GM21576 (cell line): Measurements from ENCODE around the gene ASCC2.

Experiments
- ATAC-seq: cut with Tn5 transposase; IDR thresholded peaks from one replicate; pipeline ENCODE4 v1.9.1; 2021; ENCODE audit warnings: mild to moderate bottlenecking, moderate library complexity; ENCODE audit not compliant: unreplicated experiment

Gene ASCC2

DNA sequence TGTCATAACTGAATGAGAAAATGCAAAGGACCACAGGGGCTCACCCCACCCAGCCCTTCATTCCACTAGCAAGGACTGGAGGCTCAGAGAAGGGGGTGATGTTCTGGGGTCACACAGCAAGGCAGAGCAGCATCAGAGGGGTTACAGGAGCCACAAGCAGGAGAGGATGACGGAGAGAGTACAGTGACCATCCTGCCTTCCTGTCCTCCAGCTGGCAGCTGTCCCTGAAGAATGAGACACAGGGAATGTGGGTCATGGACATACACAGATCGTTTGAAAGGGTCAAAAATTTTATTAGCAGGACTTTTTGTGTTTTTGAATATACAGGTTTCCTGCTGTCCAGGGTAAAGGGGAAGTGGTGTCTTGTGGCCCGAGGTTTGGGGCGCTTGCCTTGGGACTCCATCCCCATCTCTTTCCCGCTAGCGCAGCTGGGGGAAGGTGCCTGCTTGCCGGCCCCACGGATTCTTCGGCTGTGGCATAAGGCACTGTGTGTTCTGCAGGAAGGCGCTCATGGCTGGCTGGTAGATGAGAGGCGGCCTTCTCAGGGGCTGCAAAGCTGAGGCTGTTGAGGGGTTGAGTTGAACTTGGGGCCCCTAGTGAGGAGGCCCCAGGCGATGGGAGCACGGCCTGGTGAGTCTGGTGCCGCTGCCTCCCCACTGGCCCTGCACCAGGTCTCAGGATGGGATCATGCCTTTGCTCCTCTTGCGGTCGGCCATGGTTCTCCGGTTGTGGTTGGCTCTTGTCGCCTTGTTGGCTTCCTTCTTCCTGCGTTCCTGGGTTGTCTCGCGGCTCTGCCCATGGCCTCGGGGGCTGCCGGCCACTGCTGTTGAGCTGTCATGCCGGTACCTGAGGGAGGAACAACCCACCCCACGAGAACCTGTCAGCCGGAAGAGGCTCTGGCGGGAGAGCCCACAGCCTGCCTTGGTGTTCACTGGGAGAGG lies 49.5 kb downstream of the ASCC2 start:
- ATAC-seq: no peak

DNA sequence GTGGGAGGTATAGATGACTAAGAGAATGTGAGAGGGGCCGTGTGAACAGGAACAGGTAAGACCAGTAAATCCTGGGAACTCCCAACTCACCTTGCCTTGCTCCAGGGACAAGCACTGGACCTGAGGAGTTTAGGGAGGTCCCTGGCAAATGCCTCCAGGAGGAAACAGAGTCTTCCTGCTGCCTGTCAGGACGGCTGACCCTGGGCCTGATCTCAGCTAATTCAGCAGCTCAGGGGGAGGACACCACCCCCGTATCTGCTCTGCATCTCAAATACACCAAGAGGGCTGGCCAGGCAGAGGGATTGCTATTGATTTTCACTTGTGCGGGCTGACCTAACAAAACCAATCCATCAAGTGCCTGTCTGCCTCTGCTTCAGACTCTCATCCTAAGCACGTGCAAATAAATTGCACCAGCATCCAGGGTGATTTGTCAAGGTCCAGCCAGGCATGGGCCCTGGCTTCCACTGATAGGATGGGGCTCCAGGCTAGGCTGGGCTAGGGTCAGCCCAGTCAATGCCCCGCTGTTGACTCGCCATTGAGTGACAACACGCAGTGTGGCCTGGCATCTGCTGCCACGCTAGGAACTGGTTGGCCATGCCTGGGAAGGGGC lies 50.6 kb downstream of the ASCC2 start:
- no peak for ATAC-seq

DNA sequence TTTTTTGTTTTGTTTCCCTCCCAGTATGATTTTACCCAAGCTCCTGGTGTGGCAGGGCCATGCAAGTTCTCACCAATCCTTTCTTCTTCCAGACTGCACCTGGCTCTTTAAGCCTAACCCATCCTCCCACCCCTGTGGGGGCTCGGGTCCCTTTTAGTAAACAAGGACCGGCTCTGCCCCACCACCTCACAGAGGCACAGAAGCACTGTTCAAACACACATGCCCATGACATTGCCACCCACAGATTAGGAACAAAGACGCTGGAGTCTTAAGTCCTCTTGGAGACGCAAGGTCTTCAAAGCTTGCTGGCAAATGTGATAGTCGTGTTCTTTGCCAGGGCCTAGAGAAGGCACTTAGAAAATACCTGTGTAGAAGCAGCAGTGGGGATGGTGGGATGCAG lies 52.0 kb downstream of the ASCC2 start:
- no peak for ATAC-seq

DNA sequence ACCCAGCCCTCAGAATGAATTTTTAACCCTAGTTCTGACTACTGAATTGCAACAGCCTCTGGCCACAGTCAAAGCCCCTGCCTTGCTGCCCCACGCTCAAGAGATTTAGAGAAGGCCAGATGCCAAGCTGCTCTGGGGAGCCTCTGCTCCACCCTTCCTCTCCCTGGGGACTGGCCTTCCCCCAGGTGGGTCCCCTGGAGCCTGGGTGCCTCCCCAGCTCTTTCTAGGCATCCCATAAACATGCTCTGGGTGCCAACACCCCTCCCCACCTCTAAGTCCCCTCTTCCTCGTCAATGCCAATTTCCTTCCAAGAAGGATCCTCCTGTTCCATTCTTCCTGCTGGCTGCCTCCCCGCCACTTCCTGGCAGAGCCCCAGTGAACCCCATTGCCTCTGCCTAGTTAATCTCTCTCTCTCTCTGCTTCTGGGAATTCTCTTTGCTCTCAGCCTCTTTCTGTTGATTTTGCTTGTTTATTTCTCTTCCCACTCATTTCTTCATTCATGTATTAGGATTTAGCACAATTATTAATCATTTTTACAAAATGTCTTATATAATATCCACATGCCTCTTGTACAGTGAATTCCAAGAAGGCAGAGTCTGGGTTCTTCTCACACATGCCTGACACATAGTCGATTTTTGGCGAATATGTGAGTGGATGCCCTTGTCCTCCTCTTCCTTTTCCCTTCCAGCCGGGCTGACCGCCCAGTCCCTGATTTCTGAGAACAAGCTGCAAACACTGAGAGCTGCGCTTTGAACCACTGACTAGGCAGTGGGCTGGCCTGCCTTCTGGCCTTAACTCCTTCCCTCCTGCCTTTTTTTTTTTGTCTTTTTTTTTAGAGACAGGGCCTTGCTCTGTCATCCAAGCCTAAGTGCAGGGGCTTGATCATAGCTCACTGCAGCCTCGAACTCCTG lies 53.4 kb downstream of the ASCC2 start:
- ATAC-seq: no peak

DNA sequence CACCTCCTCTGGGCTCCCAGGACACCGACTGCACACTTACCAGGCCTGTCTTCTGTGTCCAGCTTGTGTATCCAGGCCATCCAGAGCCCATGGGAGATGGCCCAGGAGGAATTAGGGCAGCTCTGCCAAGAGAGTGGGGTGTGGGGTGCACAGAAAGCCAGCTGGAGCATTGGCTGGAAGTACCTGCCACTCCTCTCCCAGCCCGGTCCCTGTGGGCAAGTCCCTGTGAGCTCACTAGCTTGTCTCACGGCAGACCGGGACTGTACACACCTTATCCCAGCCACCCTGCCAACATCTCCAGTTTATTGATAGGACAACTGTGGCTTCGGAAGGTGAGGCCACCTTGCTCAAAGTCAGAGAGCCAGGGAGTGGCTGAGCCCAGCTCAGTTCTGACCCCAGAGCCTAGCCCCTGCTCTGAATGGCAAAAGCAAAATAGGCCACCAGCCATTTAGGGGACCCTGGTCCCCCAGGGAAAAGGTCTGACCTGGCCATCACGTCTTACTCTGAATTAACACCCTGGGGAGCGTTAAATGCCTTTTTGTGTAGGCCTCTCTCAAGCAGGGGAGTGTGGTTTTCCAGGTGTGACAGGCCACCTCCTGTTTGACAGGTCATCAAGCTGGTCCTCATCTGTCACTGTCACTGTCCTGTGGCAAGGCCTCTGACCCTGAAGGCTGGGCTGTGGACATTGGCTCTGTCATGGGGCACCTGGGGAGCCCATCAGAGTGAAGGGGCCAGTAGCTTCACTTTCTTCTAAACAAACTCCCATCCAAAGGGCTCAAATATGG lies 55.8 kb downstream of the ASCC2 start:
- ATAC-seq: no peak

DNA sequence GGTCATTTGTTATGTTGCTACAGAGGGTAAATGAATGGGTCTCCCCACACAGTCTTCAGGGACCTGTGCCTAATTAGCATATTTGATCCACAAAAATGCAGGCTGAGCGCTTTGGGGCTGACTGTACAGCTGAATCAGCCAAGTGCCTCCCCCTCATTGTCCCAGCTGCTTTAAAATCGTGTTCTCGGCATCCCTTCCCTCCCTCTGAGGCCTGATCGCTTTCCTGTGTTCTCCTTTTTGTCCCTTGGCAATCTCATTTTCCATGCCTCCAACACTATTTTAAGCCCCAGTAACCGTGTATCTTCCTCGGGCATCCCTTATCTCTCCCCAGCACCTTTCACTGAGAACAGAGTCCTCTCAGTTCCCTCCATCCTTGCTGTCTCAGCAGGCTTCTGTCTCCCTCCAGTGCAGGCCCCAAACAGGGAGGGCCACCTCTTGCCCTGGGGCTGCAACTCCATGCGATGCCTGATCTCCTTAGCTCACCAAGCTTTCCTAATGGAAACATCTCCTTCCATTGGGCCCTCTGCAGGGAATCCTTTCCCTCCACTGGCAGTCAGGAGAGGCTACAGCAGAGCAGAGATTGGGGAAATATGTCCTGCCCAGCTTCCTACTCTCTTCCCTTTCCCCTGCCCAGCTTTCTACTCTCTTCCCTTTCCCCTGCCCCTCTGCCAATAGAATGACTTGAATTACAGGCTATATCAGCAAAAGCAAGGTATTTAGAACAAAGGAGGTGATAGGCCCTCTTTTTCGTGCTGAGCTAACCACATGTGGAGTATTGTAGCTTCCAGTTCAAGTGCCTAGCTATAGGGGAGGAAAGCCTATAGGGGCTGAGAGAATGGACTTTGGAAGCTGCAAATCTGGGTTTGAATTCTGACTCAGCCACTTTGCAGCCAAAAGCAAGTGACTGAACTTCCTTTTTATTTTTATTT lies 57.1 kb downstream of the ASCC2 start:
- ATAC-seq: no peak

DNA sequence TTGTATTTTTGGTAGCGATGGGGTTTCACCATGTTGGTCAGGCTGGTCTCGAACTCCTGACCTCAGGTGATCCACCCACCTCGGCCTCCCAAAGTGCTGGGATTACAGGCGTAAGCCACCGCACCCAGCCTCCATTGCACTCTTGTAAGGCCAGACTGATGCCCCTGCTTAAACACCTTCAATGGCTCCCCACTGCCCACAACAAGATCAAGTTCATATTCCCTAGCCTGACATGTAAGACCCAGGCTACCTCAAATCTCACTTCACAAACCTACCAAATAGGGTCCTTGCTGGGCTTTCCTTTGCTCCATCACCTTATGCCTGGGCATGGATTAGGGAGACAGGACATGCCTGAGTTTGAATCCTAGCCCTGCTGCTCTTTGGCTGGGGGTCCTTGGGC lies 57.9 kb downstream of the ASCC2 start:
- no peak for ATAC-seq

DNA sequence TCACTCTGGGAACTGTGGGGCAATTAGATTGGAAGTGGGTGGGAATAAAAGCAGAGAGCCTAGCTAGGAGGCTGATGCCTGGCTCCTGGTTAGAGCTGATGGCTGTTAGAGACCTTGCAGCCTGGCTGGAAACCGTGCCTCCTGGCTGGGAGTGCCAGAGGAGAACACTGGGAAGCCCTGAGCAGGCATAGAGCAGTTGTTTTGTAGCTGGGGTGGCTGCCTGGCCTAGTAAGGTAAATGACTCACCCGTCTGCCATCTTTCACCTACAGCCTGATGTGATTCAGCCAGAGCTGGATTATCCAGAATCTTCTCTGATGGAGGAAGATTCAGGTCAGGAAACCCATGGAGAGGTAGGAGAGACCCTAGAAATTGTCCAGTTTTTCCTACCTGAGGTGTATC lies 64.8 kb downstream of the ASCC2 start:
- ATAC-seq: no peak

DNA sequence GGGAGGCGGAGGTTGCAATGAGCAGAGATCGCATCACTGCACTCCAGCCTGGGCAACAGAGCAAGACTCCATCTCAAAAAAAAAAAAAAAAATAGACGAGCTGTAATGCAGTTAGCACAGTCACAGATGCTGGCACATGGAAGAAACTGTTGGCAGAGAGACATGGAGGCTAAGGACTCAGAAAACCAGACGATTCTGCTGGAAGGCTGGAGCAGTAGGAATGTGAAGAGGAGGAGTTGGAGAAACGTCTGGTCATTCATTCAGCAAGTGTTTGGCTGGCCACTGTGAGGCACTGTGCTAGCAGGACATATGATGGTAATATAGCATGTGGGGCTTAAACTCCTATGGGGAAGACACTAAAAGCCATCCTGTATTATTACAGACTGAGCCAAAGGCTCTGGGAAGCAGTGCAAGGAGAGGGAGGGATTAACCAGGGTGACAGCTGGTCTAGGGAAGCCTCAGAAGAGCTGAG lies 65.9 kb downstream of the ASCC2 start:
- ATAC-seq: no peak

DNA sequence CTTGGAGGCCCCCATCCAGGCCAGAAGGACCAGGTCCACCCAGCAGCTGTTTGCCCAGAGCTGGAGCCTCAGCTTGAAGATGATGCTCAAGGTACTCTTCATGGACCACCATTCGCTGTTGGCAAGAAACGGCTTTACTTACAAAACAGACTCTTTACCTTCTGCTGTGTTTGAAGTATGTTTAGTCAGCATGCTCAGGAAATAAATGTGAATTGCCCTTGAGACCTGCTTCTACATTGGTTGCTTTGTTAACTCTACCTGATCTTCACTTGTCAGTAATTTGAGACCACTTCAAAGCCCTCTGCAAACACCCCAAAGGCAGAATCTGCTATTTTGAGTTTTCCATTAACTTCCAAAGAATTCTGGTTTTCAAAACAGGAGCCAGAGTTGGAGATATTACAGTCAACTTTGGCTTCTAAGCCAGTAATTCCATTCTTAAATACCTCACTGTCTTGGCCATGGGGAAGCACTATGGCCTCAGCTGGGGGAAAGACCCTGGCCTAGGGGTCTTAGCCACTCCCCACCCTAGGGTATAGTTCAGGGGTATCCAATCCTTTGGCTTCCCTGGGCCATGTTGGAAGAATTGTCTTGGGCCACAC lies 68.3 kb downstream of the ASCC2 start:
- no peak for ATAC-seq

DNA sequence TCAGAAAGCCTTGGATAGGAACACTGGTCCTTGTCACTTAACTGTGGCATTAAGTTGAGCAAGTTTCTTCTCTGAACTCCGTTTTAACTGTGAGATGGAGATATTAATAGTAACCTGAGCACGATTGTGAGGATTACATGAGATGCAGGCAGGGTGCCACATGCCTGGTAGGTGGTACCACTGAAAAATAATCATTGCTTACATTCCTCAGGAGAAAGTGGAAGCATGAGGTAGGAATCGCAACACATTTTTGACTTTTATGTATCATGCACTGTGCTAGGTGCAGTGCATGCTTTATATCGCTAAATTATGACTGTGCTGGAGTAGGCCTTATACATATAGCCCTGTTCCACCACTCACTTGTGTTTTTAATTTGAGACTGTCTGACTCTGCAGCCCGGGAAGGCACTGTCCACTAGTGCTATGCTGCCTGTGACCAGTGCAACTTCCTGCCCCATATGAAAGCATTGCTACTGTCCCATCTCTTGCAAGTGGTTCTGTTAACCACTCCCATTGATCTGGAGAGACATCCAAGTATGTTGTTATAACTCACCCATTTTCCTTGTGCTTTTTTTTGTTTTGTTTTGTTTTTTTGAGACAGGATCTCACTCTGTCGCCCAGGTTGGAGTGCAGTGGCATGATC lies 69.9 kb downstream of the ASCC2 start:
- no peak for ATAC-seq

DNA sequence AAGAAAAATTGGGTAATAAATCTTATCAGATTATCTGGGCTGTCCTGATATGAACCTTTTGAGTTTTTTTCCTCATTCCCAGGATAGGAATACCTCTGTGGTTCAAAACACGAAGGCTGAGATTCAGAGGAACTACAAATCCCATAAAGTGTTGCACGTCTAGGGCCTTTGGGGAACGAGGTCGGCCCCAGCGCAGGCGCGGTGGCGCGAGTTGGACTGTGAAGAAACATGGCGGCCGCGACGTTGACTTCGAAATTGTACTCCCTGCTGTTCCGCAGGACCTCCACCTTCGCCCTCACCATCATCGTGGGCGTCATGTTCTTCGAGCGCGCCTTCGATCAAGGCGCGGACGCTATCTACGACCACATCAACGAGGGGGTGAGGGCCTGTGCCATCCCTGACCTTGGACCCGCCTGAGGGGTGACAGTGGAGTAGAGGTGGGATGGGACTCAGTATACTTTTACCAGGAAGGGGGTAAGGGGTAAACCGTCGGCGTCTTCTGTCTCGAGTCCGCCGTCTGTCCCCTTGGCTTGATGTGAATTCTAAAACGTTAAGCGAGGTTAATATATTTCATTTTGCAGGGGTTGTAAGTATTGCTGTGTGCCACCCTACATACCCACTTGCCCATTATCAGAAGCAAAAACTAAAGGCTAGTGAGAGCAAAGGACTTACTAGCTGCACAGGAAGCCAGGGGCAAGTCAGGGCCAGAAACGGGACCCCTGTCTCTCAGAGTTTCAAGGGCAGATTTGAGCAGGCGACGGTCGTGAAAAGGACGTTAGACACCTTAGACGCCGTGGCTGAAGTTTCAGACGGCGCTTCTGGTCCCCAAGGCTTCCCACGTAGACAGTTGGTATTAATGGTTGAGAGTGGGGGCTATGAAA lies 70.7 kb downstream of the ASCC2 start, which contains the start of gene UQCR10:
Gene UQCR10, plus strand, starts transcription at position 199 of the 881 bp plus-strand sequence. Its CDS starts 30 bp downstream, at position 229.
- peak; percentile 58 for ATAC-seq

DNA sequence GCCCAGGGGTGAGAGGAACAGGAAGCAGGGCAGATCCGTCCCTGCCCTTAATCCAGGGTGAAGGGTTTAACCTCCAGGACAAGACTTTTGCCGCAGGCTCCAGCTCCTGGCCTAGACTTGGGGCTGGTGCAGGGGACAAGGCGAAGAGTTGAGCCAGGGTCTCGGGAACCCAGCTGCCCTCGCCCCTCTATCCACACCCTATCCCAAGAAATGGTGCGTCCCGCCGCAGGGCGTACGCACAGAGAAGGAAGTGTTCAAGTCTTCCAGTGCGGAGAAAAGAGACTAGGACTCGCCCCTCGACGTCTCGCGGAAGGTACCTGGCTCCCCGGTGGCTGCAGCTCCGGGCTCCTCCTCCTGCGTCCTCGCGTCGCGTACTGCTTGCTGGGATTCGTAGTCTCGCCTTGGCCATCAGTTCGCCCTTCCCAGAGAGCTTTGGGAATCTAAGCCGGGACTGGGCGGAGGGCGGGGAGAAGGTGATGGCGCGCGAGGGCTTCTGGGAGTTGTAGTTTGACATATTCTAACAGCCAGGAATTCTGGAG lies 71.4 kb downstream of the ASCC2 start, which contains the start of gene ZMAT5:
Gene ZMAT5, minus strand, starts transcription at position 376 of the 539 bp plus-strand sequence. CDS start 18,463 bp downstream, outside the sequence.
- ATAC-seq: peak; percentile 86

DNA sequence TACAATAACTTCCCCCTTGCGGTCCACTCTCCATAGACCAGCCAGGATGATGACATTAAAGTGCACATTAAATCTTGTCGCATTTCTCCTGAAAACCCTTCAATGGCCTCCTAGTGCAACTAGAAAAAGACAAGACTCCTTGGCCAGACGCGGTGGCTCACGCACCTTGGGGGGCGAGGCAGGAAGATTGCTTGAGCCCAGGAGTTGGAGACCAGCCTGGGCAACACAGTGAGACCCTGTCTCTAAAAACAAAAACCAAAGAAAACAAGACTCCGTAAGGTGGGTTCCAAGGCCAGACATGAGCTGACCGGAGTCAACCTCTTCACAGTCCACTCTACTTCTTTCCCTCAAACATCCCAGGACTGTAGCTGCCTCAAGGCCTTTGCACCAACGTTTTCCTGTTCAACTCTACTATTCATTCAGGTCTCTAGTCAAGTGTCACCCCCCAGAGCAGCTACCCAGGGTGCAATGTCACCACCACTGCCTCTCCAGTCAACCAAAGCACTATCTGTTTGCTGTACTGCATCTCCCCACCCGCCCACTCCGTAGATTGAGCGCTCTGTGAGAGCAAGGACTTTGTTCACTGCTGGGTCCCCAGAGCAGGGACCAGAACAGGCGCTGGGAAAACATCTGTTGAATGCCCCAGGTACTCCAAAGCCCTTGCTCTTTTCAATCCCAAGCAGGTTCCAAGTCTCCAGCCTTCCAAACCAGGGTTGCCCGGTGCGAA lies 72.0 kb downstream of the ASCC2 start:
- ATAC-seq: peak; percentile 9

DNA sequence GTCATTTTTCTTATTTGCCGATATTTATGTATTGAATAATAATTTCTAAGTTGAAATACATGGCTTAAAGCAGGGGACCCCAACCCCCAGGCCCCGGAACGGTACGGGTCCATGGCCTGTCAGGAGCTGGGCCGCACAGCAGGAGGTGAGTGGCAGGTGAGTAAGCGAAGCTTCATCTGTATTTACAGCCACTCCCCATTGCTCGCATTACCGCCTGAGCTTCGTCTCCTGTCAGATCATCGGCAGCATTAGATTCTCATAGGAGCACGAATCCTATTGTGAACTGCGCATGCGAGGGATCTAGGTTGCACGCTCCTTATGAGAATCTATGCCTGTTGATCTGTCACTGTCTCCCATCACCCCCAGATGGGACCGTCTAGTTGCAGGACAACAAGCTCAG lies 75.8 kb downstream of the ASCC2 start:
- ATAC-seq: no peak

DNA sequence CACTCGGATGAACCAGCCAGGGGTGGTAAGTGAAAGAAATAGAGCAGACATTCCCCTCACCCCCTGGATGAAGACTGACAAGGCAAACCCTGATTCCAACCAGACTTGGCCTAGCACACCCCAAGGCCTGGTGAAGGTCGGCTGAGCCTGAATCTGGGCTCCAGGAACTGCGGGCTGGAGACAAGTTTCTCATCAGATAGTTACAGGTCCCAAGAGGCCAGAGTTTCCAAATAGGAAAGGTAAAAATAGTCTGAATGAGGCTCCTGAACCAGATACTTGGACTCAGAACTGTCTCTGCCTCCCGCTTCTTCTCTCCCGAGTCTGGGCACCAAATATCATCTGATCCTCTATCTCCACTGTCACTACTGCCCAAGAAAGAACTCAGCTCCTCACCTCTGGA lies 79.1 kb downstream of the ASCC2 start:
- no peak for ATAC-seq
